ENCODE measurements around the gene TUT4.

The TUT4 gene

DNA sequence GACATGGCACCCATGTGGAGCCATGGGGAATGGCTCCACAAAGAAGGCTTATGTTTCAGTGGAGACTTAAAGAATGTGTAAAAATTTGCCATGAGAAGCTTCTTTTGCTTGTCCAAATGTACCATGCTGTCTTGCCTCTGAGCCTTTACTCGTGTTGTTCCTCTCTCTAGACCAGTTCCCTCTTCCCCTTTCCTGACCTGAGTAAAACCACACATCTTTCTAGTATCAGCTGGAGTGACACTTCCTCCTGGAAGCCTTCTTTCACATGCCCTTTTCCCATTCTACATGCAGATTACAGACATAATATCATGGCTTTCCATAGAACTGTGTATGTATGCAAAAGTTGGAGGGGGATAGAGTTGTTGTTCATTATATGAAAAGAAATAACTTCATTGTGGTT lies 35.6 kb upstream of the TUT4 start:
- no peak for DNase-seq (ENCODE audit: low spot score)
- peaks cover 19 to 24% of the 10 kb centered on the region in 2 donors for H3K4me1 ChIP-seq (ENCODE audit: control insufficient read depth in 2 of 2, insufficient read depth in 1 of 2, low read depth in 1 of 2, low read length in 2 of 2)
- H3K27ac ChIP-seq (replicated peaks; ENCODE audit: low read length), result peak overlapping the region; percentile 5

DNA sequence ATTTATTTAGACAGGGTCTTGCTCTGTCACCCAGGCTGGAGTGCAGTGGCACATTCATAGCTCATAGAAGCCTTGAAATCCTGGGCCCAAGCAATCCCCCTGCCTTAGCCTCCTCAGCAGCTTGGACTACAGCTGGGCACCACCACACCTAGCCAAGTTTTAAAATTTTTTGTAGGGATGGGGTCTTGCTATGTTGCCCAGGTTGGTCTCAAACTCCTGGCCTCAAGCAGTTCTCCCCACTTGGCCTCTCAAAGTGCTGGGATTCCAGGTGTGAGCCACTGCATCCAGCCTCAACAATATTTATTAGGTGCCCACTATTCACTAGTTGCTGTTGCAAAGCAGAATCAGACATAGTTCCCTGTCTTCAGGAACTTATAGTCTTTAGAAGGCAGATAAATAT lies 35.1 kb upstream of the TUT4 start:
- no peak overlapping the region for H2BK15ac ChIP-seq (ENCODE audit: low read length)
- no peak overlapping the region for H3K27ac ChIP-seq (replicated peaks; ENCODE audit: low read length)
- H2BK12ac ChIP-seq (ENCODE audit: low read length), result no peak overlapping the region
- H4K91ac ChIP-seq (ENCODE audit: low read depth, low read length, poor library complexity), result no peak overlapping the region
- H3K9ac ChIP-seq (ENCODE audit: low read depth, low read length, poor library complexity), result no peak overlapping the region
- H3K4ac ChIP-seq (ENCODE audit: low read length), result no peak overlapping the region
- DNase-seq (ENCODE audit: low spot score), result no peak
- no peaks in the 10 kb centered on the region for H3K27me3 ChIP-seq (ENCODE audit: control insufficient read depth in 3 of 3, insufficient read depth in 3 of 3, low read depth in 1 of 3, low read length in 3 of 3)
- H2BK120ac ChIP-seq (ENCODE audit: low read depth, low read length), result no peak overlapping the region
- H3K36me3 ChIP-seq (replicated peaks in 1 of 2; ENCODE audit: control insufficient read depth in 2 of 2, insufficient read depth in 2 of 2, low read length in 2 of 2), result no peaks in the 10 kb centered on the region
- no peaks in the 10 kb centered on the region for H3K9me3 ChIP-seq (replicated peaks in 1 of 2; ENCODE audit: control insufficient read depth in 2 of 2, insufficient read depth in 1 of 2, low read depth in 1 of 2, low read length in 2 of 2)
- no peak overlapping the region for H3K18ac ChIP-seq (ENCODE audit: low read length)
- H2AK5ac ChIP-seq (ENCODE audit: low read depth, low read length), result peak overlapping the region; percentile 47
- H3K4me2 ChIP-seq (ENCODE audit: insufficient read depth, low read length, poor library complexity, severe bottlenecking), result no peak overlapping the region
- no peak overlapping the region for H3K14ac ChIP-seq (ENCODE audit: low read length)
- no peaks in the 10 kb centered on the region for H3K79me1 ChIP-seq (ENCODE audit: low read depth, low read length)
- no peak overlapping the region for H3K4me3 ChIP-seq (ENCODE audit: low read length in 2 of 2)
- H3K23ac ChIP-seq (ENCODE audit: low read depth, low read length, poor library complexity), result no peak overlapping the region
- no peak overlapping the region for H4K8ac ChIP-seq (ENCODE audit: low read depth, low read length)
- no peak overlapping the region for H2BK5ac ChIP-seq (ENCODE audit: low read length)
- no peak overlapping the region for H2AFZ ChIP-seq (ENCODE audit: low read length)
- peaks cover 19 to 24% of the 10 kb centered on the region in 2 donors for H3K4me1 ChIP-seq (ENCODE audit: control insufficient read depth in 2 of 2, insufficient read depth in 1 of 2, low read depth in 1 of 2, low read length in 2 of 2)

More for the DNA sequence above, 35.6 kb upstream of the TUT4 start:
- Histone ChIP-seq H3K27me3 (ENCODE audit: control insufficient read depth in 3 of 3, insufficient read depth in 3 of 3, low read depth in 1 of 3, low read length in 3 of 3) (no peaks in the 10 kb centered on the region), H3K79me1 (ENCODE audit: low read depth, low read length) (no peaks in the 10 kb centered on the region), H2BK15ac (ENCODE audit: low read length) (no peak overlapping the region), H3K36me3 (replicated peaks in 1 of 2; ENCODE audit: control insufficient read depth in 2 of 2, insufficient read depth in 2 of 2, low read length in 2 of 2) (no peaks in the 10 kb centered on the region), H2BK120ac (ENCODE audit: low read depth, low read length) (no peak overlapping the region), H3K4me2 (ENCODE audit: insufficient read depth, low read length, poor library complexity, severe bottlenecking) (no peak overlapping the region), H4K8ac (ENCODE audit: low read depth, low read length) (no peak overlapping the region), H2AK5ac (ENCODE audit: low read depth, low read length) (no peak overlapping the region), H3K9me3 (replicated peaks in 1 of 2; ENCODE audit: control insufficient read depth in 2 of 2, insufficient read depth in 1 of 2, low read depth in 1 of 2, low read length in 2 of 2) (no peaks in the 10 kb centered on the region), H2AFZ (ENCODE audit: low read length) (peak overlapping the region; percentile 51), H3K14ac (ENCODE audit: low read length) (no peak overlapping the region), H2BK12ac (ENCODE audit: low read length) (no peak overlapping the region), H3K4me3 (ENCODE audit: low read length in 2 of 2) (no peak overlapping the region), H3K4ac (ENCODE audit: low read length) (no peak overlapping the region), H4K91ac (ENCODE audit: low read depth, low read length, poor library complexity) (no peak overlapping the region), H3K23ac (ENCODE audit: low read depth, low read length, poor library complexity) (no peak overlapping the region), H2BK5ac (ENCODE audit: low read length) (no peak overlapping the region), H3K18ac (ENCODE audit: low read length) (no peak overlapping the region), H3K9ac (ENCODE audit: low read depth, low read length, poor library complexity) (no peak overlapping the region)
- no CpG with 5 or more reads among the region's 1 CpG for WGBS, 2 donors (ENCODE audit: extremely low coverage in 2 of 2, insufficient read length in 2 of 2, insufficient replicate concordance in 1 of 2)

DNA sequence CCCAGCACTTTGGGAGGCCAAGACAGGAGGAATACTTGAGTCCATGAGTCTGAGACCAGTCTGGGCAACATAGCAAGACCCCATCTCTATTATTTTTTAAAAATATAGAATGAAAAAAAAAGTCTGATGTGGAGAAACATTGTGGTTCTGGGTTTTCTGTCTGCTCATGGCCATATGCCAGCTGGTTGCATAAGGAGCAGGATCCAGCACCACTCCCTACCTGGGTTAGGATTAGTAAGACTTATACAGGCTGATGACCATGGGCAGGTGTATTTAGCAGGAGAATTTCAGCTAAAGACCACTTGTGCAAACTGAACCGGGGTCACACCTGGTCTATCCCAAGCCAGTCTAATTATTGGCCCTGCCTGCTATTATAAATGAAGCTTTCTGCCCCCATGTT lies 32.6 kb upstream of the TUT4 start:
- H2BK12ac ChIP-seq (ENCODE audit: low read length), result no peak overlapping the region
- no peak overlapping the region for H3K23ac ChIP-seq (ENCODE audit: low read depth, low read length, poor library complexity)
- H2BK15ac ChIP-seq (ENCODE audit: low read length), result no peak overlapping the region
- no peak overlapping the region for H3K4me3 ChIP-seq (ENCODE audit: low read length in 2 of 2)
- H3K18ac ChIP-seq (ENCODE audit: low read length), result no peak overlapping the region
- no peak overlapping the region for H3K27ac ChIP-seq (replicated peaks; ENCODE audit: low read length)
- no peak overlapping the region for H2BK120ac ChIP-seq (ENCODE audit: low read depth, low read length)
- H3K27me3 ChIP-seq (ENCODE audit: control insufficient read depth in 3 of 3, insufficient read depth in 3 of 3, low read depth in 1 of 3, low read length in 3 of 3), result no peaks in the 10 kb centered on the region
- no CpG with 5 or more reads among the region's 1 CpG for WGBS, 2 donors (ENCODE audit: extremely low coverage in 2 of 2, insufficient read length in 2 of 2, insufficient replicate concordance in 1 of 2)
- H2AFZ ChIP-seq (ENCODE audit: low read length), result no peak overlapping the region
- no peak overlapping the region for H2AK5ac ChIP-seq (ENCODE audit: low read depth, low read length)
- no peak overlapping the region for H4K8ac ChIP-seq (ENCODE audit: low read depth, low read length)
- H3K4me1 ChIP-seq (ENCODE audit: control insufficient read depth in 2 of 2, insufficient read depth in 1 of 2, low read depth in 1 of 2, low read length in 2 of 2), result peaks cover 15 to 20% of the 10 kb centered on the region in 2 donors
- no peaks in the 10 kb centered on the region for H3K9me3 ChIP-seq (replicated peaks in 1 of 2; ENCODE audit: control insufficient read depth in 2 of 2, insufficient read depth in 1 of 2, low read depth in 1 of 2, low read length in 2 of 2)
- no peak overlapping the region for H3K4ac ChIP-seq (ENCODE audit: low read length)
- no peak overlapping the region for H4K91ac ChIP-seq (ENCODE audit: low read depth, low read length, poor library complexity)
- H2BK5ac ChIP-seq (ENCODE audit: low read length), result no peak overlapping the region
- H3K79me1 ChIP-seq (ENCODE audit: low read depth, low read length), result no peaks in the 10 kb centered on the region
- H3K4me2 ChIP-seq (ENCODE audit: insufficient read depth, low read length, poor library complexity, severe bottlenecking), result no peak overlapping the region
- no peak overlapping the region for H3K14ac ChIP-seq (ENCODE audit: low read length)
- no peak overlapping the region for H3K9ac ChIP-seq (ENCODE audit: low read depth, low read length, poor library complexity)
- DNase-seq (ENCODE audit: low spot score), result no peak
- H3K36me3 ChIP-seq (replicated peaks in 1 of 2; ENCODE audit: control insufficient read depth in 2 of 2, insufficient read depth in 2 of 2, low read length in 2 of 2), result no peaks in the 10 kb centered on the region

DNA sequence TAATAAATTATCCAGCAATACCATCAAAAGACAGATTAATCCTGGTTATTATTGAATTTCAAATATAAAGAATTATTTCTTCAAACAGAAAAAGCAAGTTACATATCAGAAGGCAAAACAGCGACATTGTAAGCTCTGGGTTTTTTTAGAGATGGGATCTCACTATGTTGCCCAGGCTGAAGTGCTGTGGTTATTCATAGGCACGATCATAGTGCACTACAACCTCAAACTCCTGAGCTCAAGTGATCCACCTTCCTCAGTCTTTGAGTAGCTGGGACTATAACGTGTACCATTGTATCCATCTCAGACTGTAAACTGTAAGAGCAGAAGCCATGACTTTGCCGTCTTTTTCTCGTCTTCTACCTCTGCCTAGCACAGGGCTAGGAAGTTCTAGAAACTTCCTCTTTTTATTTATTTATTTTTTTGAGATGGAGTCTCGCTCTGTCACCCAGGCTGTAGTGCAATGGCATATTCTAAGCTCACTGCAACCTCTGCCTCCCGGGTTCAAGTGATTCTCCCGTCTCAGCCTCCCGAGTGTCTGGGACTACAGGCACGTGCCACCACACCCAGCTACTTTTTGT lies 29.3 kb upstream of the TUT4 start:
- H3K4me3 ChIP-seq (ENCODE audit: low read length in 2 of 2), result no peak overlapping the region
- no peak overlapping the region for H3K23ac ChIP-seq (ENCODE audit: low read depth, low read length, poor library complexity)
- no peak overlapping the region for H3K14ac ChIP-seq (ENCODE audit: low read length)
- H2BK12ac ChIP-seq (ENCODE audit: low read length), result no peak overlapping the region
- no peak overlapping the region for H3K18ac ChIP-seq (ENCODE audit: low read length)
- no peak overlapping the region for H3K4ac ChIP-seq (ENCODE audit: low read length)
- H2AK5ac ChIP-seq (ENCODE audit: low read depth, low read length), result no peak overlapping the region
- H3K79me1 ChIP-seq (ENCODE audit: low read depth, low read length), result no peaks in the 10 kb centered on the region
- H4K8ac ChIP-seq (ENCODE audit: low read depth, low read length), result no peak overlapping the region
- DNase-seq (ENCODE audit: low spot score), result no peak
- H3K9me3 ChIP-seq (replicated peaks in 1 of 2; ENCODE audit: control insufficient read depth in 2 of 2, insufficient read depth in 1 of 2, low read depth in 1 of 2, low read length in 2 of 2), result no peaks in the 10 kb centered on the region
- no peak overlapping the region for H4K91ac ChIP-seq (ENCODE audit: low read depth, low read length, poor library complexity)
- peaks cover 4 to 5% of the 10 kb centered on the region in 2 donors for H3K4me1 ChIP-seq (ENCODE audit: control insufficient read depth in 2 of 2, insufficient read depth in 1 of 2, low read depth in 1 of 2, low read length in 2 of 2)
- no peak overlapping the region for H2BK120ac ChIP-seq (ENCODE audit: low read depth, low read length)
- no peak overlapping the region for H2BK5ac ChIP-seq (ENCODE audit: low read length)
- H3K4me2 ChIP-seq (ENCODE audit: insufficient read depth, low read length, poor library complexity, severe bottlenecking), result no peak overlapping the region
- H3K9ac ChIP-seq (ENCODE audit: low read depth, low read length, poor library complexity), result no peak overlapping the region
- H3K27me3 ChIP-seq (ENCODE audit: control insufficient read depth in 3 of 3, insufficient read depth in 3 of 3, low read depth in 1 of 3, low read length in 3 of 3), result no peaks in the 10 kb centered on the region
- no peak overlapping the region for H2AFZ ChIP-seq (ENCODE audit: low read length)
- no peaks in the 10 kb centered on the region for H3K36me3 ChIP-seq (replicated peaks in 1 of 2; ENCODE audit: control insufficient read depth in 2 of 2, insufficient read depth in 2 of 2, low read length in 2 of 2)
- no peak overlapping the region for H2BK15ac ChIP-seq (ENCODE audit: low read length)
- no peak overlapping the region for H3K27ac ChIP-seq (replicated peaks; ENCODE audit: low read length)
- no CpG with 5 or more reads among the region's 10 CpGs for WGBS, 2 donors (ENCODE audit: extremely low coverage in 2 of 2, insufficient read length in 2 of 2, insufficient replicate concordance in 1 of 2)

Measured in neuronal stem cell (in vitro differentiated cells).